HG03280 (cell line): ENCODE measurements around the gene INPP4A.
A peak's percentile ranks its signal among the peaks of the same experiment; 100 is the strongest.
"Not testable (repeated sequence)": the region's sequence is repeated elsewhere in the genome, so short reads cannot be mapped to it uniquely, and the experiment has no call there.

Source experiments
- ATAC-seq: cut with Tn5 transposase; IDR thresholded peaks from one replicate; pipeline ENCODE4 v1.9.1; 2021; ENCODE audit warnings: mild to moderate bottlenecking, moderate library complexity; ENCODE audit not compliant: unreplicated experiment

Gene INPP4A

GRCh38 chr2:98577313-98577712 is 132.7 kb downstream of the INPP4A start:
- ATAC-seq, result no peak

- ATAC-seq, result no peak
Measured at GRCh38 chr2:98578231-98578630, 133.6 kb downstream of the INPP4A start.

GRCh38 chr2:98579926-98580325 is 135.3 kb downstream of the INPP4A start:
- no peak for ATAC-seq

- ATAC-seq, result no peak
Measured at GRCh38 chr2:98580656-98581284, 136.1 kb downstream of the INPP4A start.

GRCh38 chr2:98582523-98582922 is 137.9 kb downstream of the INPP4A start:
- ATAC-seq, result no peak

GRCh38 chr2:98583276-98583675 is 138.6 kb downstream of the INPP4A start:
- no peak for ATAC-seq

- ATAC-seq, result no peak
Measured at GRCh38 chr2:98583816-98584618, 139.4 kb downstream of the INPP4A start.

GRCh38 chr2:98585386-98585785 is 140.7 kb downstream of the INPP4A start:
- no peak for ATAC-seq

GRCh38 chr2:98586551-98587140 is 142.0 kb downstream of the INPP4A start:
- no peak for ATAC-seq

GRCh38 chr2:98588880-98589431 is 144.3 kb downstream of the INPP4A start:
- no peak for ATAC-seq

- no peak for ATAC-seq
Measured at GRCh38 chr2:98589489-98589888, 144.8 kb downstream of the INPP4A start.

- ATAC-seq, result no peak
Measured at GRCh38 chr2:98592565-98592964, 147.9 kb downstream of the INPP4A start.

- not testable (repeated sequence) for ATAC-seq
Measured at GRCh38 chr2:98594665-98595064, 150.0 kb downstream of the INPP4A start.

GRCh38 chr2:98598781-98599428 is 154.2 kb downstream of the INPP4A start:
- no peak for ATAC-seq

GRCh38 chr2:98601532-98602132 is 157.0 kb downstream of the INPP4A start:
- peak; percentile 79 for ATAC-seq

GRCh38 chr2:98604547-98604946 is 159.9 kb downstream of the INPP4A start:
- ATAC-seq, result no peak

GRCh38 chr2:98605076-98605475 is 160.4 kb downstream of the INPP4A start:
- ATAC-seq, result no peak

- ATAC-seq, result no peak
Measured at GRCh38 chr2:98606431-98606830, 161.8 kb downstream of the INPP4A start.

- no peak for ATAC-seq
Measured at GRCh38 chr2:98607104-98607503, 162.4 kb downstream of the INPP4A start.

GRCh38 chr2:98607741-98608115 is 163.1 kb downstream of the INPP4A start:
- ATAC-seq, result no peak
